Measurements from ENCODE around the gene MN1. TPM values are rescaled to one million over a fixed set of nuclear protein-coding genes. Genes with fewer than 3 reads are reported as not detected.

The MN1 gene
- total and polyA plus RNA-seq, 8 donors, result 0.54 to 2.6 (median 0.91) TPM

DNA sequence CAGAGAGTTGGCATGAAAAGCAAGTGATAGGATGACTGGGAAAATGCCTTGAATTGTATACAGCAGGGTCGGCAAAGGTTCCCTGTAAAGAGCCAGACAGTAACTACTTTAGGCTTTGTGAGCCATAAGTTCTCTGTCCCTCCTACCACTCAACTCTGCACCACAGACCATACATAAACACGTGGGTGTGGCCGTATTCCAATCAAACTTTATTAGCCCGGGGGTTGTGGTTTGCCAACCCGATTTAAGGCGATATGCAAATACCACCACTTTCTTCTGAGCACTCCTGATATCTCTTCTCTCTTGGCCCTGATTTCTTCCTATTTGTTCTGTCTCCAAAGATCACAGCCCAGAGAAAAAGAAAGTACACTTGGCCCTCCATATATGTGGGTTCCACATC, 87.5 kb downstream of the MN1 start:
- no peak for ATAC-seq
- TF ChIP-seq, protein P1, sequence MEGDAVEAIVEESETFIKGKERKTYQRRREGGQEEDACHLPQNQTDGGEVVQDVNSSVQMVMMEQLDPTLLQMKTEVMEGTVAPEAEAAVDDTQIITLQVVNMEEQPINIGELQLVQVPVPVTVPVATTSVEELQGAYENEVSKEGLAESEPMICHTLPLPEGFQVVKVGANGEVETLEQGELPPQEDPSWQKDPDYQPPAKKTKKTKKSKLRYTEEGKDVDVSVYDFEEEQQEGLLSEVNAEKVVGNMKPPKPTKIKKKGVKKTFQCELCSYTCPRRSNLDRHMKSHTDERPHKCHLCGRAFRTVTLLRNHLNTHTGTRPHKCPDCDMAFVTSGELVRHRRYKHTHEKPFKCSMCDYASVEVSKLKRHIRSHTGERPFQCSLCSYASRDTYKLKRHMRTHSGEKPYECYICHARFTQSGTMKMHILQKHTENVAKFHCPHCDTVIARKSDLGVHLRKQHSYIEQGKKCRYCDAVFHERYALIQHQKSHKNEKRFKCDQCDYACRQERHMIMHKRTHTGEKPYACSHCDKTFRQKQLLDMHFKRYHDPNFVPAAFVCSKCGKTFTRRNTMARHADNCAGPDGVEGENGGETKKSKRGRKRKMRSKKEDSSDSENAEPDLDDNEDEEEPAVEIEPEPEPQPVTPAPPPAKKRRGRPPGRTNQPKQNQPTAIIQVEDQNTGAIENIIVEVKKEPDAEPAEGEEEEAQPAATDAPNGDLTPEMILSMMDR (IDR thresholded peaks at IDR 0.05), result no peak
- Histone ChIP-seq H3K36me3 (no peaks in the 10 kb centered on the region), H3K9me3 (no peaks in the 10 kb centered on the region), H3K4me1 (no peaks in the 10 kb centered on the region), H3K27me3 (no peaks in the 10 kb centered on the region), H3K4me3 (no peak overlapping the region), H3K27ac (no peak overlapping the region)
- intact Hi-C loops (cut with DNase I), result no loop called here
- 64 to 71% methylated on average over 6 of the region's 6 CpGs for WGBS, 2 donors
- no peak for FAIRE-seq
- no peak for DNase-seq

DNA sequence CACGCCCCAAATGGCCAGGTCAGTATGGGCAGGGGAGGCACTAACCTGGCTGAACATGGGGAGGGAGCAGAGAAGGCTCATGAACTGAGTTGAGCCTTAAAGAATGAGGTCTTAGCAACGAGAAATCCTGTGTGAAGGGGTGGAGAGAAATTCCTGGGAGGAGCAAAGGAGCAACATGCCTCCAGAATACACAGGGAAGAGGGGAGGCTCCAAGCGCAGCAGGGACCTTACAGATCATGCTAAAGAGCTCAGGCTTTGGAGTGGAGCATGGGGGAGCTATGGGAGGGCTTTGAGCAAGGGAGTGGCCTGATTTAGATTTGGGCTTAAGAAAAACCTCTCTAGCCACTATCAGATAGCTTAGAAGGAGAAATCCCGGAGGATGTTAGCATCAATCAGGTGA, 88.1 kb downstream of the MN1 start:
- intact Hi-C loops (cut with DNase I), result no loop called here
- WGBS, 2 donors, result 75 to 79% methylated on average over 4 of the region's 4 CpGs
- Histone ChIP-seq H3K27me3 (no peaks in the 10 kb centered on the region), H3K9me3 (no peaks in the 10 kb centered on the region), H3K4me1 (no peaks in the 10 kb centered on the region), H3K4me3 (no peak overlapping the region), H3K36me3 (no peaks in the 10 kb centered on the region), H3K27ac (no peak overlapping the region)
- no peak for FAIRE-seq
- ATAC-seq, result no peak
- DNase-seq, result no peak
- TF ChIP-seq, protein P1 (IDR thresholded peaks at IDR 0.05), result no peak

DNA sequence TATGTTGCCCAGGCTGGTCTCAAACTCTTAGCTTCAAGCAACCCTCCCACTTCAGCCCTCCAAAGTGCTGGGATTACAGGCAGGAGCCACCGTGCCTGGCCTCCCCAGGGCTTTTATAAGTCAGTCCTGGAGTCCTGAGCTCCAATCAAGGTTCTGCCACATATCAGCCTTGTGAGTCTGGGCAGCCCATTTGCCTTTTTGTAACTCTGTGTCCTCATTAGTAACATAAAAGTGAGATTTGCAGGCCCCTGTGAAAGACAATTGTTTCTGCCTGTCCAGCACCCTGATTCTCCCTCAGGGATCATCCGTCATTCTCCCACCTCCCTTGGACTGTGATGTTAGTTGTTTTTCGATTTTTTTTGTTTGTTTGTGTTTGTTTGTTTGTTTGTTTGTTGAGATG, 89.8 kb downstream of the MN1 start:
- Histone ChIP-seq H3K27me3 (no peaks in the 10 kb centered on the region), H3K27ac (no peak overlapping the region), H3K9me3 (no peaks in the 10 kb centered on the region), H3K4me1 (no peaks in the 10 kb centered on the region), H3K36me3 (no peaks in the 10 kb centered on the region), H3K4me3 (no peak overlapping the region)
- ATAC-seq, result no peak
- 60 to 65% methylated on average over 3 of the region's 3 CpGs for WGBS, 2 donors
- no peak for DNase-seq
- TF ChIP-seq, protein P1 (IDR thresholded peaks at IDR 0.05), result no peak
- no peak for FAIRE-seq
- intact Hi-C loops (cut with DNase I), result no loop called here

DNA sequence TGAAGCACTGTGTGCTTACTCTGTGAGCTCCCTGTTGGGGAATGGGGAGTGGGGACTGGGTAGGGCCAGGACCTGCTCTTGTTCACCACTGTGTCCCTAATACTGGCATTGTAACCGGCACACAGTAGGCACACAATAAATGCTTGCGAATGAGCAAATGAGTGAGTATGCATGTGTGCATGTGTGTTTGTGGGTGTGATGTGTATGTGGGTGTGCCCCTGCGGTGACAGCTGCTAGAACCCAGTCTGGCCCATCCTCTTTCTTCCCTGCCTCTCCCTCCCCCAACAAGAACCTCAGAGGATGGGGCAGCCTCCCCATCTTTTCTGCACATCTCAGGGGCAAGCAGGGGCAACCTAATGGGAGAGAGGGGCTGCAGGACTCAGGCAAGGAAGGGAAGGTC, 90.5 kb downstream of the MN1 start:
- Histone ChIP-seq H3K27ac (no peak overlapping the region), H3K27me3 (no peaks in the 10 kb centered on the region), H3K4me3 (no peak overlapping the region), H3K9me3 (no peaks in the 10 kb centered on the region), H3K36me3 (no peaks in the 10 kb centered on the region), H3K4me1 (no peaks in the 10 kb centered on the region)
- ATAC-seq, result no peak
- FAIRE-seq, result no peak
- DNase-seq, result no peak
- intact Hi-C loops (cut with DNase I), result no loop called here
- TF ChIP-seq, protein P1 (IDR thresholded peaks at IDR 0.05), result no peak
- 87 to 88% methylated on average over 3 of the region's 3 CpGs for WGBS, 2 donors

DNA sequence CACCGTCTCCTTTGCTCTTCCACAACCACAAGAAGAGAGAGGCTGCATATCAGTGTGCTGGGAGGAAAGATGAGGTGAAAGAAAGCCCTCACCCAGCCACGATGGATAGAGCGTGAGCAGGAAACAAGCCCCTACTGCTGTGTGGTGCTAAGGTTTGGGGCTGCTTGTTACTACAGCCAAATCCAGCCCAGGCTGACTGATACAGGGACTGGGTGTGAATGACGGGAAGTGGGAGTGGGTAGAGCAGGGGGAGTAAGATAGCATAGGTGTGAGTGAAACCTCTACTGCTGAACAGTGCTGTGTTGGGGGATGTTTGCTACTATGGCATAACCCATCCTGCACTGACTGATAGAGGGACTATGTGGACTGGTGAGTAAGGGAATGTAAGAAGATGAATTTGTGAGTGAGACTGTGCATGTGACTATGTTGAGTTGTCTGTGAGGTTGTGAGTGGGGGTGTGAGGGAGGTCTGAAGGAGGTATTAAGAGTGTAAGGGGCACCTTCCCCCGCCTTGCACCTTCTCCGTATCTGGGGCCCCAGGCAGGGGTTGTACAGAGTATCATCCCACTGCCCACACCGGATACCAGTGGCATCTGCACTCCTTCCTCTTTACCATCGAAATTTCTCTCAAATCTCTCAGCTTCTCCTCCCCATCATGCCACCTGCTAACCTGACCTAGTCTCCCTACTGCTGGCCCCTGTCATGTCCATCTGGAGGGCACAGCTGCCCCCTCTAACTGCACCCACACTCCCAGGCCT, 91.5 kb downstream of the MN1 start:
- DNase-seq (no peak), ATAC-seq (no peak), FAIRE-seq (no peak)
- no peaks in the 10 kb centered on the region for H3K27me3 ChIP-seq
- WGBS, 2 donors, result 77 to 78% methylated on average over 8 of the region's 8 CpGs
- no peaks in the 10 kb centered on the region for H3K36me3 ChIP-seq
- no peaks in the 10 kb centered on the region for H3K4me1 ChIP-seq
- H3K27ac ChIP-seq, result no peak overlapping the region
- intact Hi-C loops (cut with DNase I), result no loop called here
- TF ChIP-seq, protein P1 (IDR thresholded peaks at IDR 0.05), result no peak
- no peaks in the 10 kb centered on the region for H3K9me3 ChIP-seq
- no peak overlapping the region for H3K4me3 ChIP-seq
